Measurements from ENCODE around the gene ERLEC1.

The ERLEC1 gene, protein sequence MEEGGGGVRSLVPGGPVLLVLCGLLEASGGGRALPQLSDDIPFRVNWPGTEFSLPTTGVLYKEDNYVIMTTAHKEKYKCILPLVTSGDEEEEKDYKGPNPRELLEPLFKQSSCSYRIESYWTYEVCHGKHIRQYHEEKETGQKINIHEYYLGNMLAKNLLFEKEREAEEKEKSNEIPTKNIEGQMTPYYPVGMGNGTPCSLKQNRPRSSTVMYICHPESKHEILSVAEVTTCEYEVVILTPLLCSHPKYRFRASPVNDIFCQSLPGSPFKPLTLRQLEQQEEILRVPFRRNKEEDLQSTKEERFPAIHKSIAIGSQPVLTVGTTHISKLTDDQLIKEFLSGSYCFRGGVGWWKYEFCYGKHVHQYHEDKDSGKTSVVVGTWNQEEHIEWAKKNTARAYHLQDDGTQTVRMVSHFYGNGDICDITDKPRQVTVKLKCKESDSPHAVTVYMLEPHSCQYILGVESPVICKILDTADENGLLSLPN

DNA sequence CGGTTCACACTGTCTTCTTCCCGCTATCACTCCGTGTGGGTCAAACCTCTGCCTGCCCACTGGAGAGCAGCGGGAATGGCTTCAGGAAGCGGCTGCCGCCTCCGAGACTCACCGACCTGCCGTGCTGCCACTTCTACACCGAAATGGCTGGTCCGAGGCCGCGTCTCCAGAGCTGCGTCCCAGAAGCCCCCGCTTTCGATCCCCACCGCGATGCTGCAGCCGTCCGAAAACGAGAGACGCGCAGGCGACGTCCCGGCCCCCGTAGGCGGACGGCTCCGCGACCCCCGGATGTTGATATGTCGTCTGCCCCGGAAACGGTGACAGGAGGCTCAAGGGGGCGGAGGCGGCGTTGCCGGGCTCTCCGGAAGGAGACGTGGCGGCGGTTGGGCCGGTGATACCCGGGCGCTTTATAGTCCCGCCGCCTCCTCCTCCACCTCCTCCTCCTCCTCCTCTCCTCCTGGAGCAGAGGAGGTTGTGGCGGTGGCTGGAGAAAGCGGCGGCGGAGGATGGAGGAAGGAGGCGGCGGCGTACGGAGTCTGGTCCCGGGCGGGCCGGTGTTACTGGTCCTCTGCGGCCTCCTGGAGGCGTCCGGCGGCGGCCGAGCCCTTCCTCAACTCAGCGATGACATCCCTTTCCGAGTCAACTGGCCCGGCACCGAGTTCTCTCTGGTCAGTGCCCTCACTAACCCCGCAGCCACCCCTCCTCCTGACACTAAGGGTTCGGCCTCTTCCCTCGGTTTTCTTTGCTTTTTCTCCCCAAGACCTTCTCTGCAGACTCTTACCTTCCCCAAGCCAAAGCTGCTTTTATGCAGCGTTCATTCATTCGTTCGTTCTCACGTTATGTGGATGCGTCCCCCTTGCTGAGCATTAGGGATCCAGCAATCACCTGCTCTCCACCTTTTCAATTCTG, at the start of gene ERLEC1, which contains the start of gene ASB3:
Gene ERLEC1, plus strand, starts transcription at position 340 of the 909 bp plus-strand sequence. Its CDS starts 167 bp downstream, at position 507.
Gene ASB3, minus strand, starts transcription at position 249 of the 909 bp plus-strand sequence. CDS start 21,381 bp downstream, outside the sequence.
- peak within 1 kb of the TSS; percentile 75 for H3K27ac ChIP-seq (ENCODE audit: low read depth, low read length)
- H3K4me1 ChIP-seq (ENCODE audit: control insufficient read depth, insufficient read depth, low read length) = peaks cover 17% of the 10 kb centered on the region
- H3K4me3 ChIP-seq (ENCODE audit: low read length) = peak within 1 kb of the TSS; percentile 94
- H3K27me3 ChIP-seq (ENCODE audit: control insufficient read depth, insufficient read depth, low read length) = no peaks in the 10 kb centered on the region
- H3K9ac ChIP-seq (ENCODE audit: low read length) = peak within 1 kb of the TSS; percentile 63
- H3K36me3 ChIP-seq (ENCODE audit: control insufficient read depth, insufficient read depth, low read length) = no peaks in the 10 kb centered on the region

DNA sequence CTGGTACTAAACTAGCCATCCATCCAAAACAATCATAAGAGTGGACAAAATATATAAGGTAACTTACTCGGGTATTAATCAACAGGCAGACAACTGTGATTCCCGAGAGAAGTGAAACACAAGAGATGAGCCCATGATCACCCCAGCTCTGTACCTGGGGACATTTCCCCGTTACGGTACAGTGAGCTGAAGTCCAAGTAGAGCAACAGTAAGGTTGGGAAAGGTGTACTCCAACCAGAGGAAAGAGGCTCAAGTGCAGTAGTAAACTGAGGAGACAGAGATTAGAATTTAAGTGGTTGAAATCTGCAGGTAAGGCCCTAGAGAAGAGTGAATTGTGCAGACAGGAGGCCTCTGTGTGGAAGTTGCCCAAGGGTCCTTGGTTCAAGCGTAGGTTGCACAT, 49.8 kb upstream of the ERLEC1 start:
- Histone ChIP-seq H3K27ac (ENCODE audit: low read depth, low read length) (no peak overlapping the region), H3K4me3 (ENCODE audit: low read length) (no peak overlapping the region), H3K36me3 (ENCODE audit: control insufficient read depth, insufficient read depth, low read length) (peaks cover 2% of the 10 kb centered on the region), H3K9ac (ENCODE audit: low read length) (no peak overlapping the region), H3K27me3 (ENCODE audit: control insufficient read depth, insufficient read depth, low read length) (no peaks in the 10 kb centered on the region), H3K4me1 (ENCODE audit: control insufficient read depth, insufficient read depth, low read length) (no peaks in the 10 kb centered on the region)

DNA sequence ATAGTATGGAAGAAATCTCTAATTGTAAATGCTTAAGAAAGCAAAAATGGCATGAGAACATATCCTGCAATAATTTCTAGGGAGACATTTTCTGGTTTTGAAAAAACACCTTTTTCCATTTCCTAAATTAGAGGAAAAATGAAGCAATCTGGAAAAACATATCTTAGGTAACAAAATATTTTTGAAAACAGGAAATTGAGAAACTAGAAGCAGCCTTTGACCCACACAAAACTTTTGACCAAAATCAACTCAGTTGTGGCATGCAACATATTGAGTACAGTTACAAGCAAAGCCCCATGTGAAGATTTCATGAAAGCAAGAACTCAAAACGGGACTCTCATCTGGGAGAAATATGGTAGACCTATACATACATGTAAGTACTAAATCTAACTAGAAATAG, 47.8 kb upstream of the ERLEC1 start:
- no peak overlapping the region for H3K4me3 ChIP-seq (ENCODE audit: low read length)
- no peak overlapping the region for H3K9ac ChIP-seq (ENCODE audit: low read length)
- H3K4me1 ChIP-seq (ENCODE audit: control insufficient read depth, insufficient read depth, low read length) = no peaks in the 10 kb centered on the region
- no peak overlapping the region for H3K27ac ChIP-seq (ENCODE audit: low read depth, low read length)
- no peaks in the 10 kb centered on the region for H3K27me3 ChIP-seq (ENCODE audit: control insufficient read depth, insufficient read depth, low read length)
- peaks cover 2% of the 10 kb centered on the region for H3K36me3 ChIP-seq (ENCODE audit: control insufficient read depth, insufficient read depth, low read length)

DNA sequence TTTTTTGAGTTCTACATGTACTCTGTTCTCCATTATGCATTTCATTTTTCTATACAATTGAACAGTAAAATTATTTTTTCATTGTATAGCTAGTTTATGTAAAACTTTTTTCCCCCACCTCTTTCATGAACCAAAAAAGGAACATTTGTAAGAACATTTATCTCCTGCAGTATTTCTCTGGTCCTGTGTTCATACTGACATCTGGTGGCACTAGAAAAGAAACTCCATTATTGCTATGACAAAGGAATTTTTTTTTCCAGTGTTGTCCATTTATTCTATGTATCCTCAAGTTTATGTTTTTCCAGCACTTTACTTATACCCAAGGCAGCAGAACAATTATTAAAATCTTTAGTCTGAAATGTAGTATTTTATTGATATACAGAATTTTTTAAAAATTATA, 46.7 kb upstream of the ERLEC1 start:
- H3K36me3 ChIP-seq (ENCODE audit: control insufficient read depth, insufficient read depth, low read length) = peaks cover 2% of the 10 kb centered on the region
- H3K27me3 ChIP-seq (ENCODE audit: control insufficient read depth, insufficient read depth, low read length) = no peaks in the 10 kb centered on the region
- H3K9ac ChIP-seq (ENCODE audit: low read length) = no peak overlapping the region
- no peaks in the 10 kb centered on the region for H3K4me1 ChIP-seq (ENCODE audit: control insufficient read depth, insufficient read depth, low read length)
- H3K4me3 ChIP-seq (ENCODE audit: low read length) = no peak overlapping the region
- no peak overlapping the region for H3K27ac ChIP-seq (ENCODE audit: low read depth, low read length)

DNA sequence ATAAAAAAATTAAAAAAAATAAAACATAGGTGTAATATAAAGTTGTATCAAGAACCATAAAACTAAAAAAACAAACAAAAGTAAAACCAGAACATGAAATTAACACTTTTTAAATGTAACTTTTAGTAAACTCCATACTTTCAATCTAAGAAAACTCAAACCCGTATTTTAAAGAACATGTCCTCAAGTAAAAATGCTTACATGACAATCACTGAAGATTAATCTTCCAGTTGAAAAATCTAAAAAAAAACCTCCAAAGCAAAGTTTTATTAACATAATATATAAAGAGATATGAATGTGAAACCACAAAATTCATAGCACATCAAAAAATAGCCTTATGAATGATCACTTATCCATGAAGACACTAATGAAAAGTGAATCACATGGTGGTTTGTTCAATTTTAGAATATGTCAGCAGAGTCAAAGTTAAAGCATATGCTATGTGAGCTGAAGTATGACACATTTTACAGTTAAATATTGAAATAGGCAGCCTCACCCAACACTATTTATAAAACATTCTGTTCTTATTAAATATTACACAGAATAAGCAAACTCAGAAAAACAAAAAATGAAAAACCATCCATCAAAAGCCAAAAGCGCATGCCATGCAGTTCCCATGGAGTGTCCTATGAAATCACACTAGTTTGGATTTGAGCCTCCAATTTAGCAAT, 42.3 kb upstream of the ERLEC1 start:
- Histone ChIP-seq H3K4me1 (ENCODE audit: control insufficient read depth, insufficient read depth, low read length) (no peaks in the 10 kb centered on the region), H3K27me3 (ENCODE audit: control insufficient read depth, insufficient read depth, low read length) (no peaks in the 10 kb centered on the region), H3K27ac (ENCODE audit: low read depth, low read length) (no peak overlapping the region), H3K4me3 (ENCODE audit: low read length) (no peak overlapping the region), H3K36me3 (ENCODE audit: control insufficient read depth, insufficient read depth, low read length) (no peaks in the 10 kb centered on the region), H3K9ac (ENCODE audit: low read length) (no peak overlapping the region)

DNA sequence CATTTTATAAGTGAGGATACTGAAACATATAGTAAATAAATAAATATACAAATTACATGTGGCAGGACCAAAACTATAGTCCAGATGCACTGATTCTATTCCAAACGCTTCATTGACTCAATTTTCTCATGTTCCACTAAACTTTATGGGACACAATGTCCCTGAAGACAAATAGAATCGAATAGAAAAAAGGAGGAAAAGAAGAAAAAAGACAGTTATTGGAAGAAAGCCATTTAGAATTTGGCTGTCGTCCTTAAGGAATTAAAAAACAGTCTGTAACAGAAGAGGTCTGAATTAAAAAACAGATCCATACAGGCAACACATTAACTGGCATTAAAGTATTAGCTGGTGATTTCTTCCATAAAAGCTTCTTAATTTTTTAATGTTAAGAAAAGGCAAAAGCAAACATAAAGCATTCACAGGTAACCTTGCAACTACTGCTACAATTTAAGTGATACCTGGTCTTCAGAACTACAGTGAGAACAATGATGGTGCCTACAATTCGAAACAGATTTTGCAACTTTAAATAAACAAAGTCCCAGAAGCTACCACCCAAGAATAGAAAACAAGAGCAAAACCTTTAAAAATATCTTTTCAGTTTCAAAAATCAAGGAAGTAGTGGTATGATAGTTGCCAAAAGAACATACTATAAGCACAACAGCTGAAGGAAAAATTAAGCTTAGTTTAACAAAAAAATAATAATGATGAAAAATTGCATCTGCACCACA, 36.6 kb upstream of the ERLEC1 start:
- Histone ChIP-seq H3K36me3 (ENCODE audit: control insufficient read depth, insufficient read depth, low read length) (no peaks in the 10 kb centered on the region), H3K4me3 (ENCODE audit: low read length) (no peak overlapping the region), H3K9ac (ENCODE audit: low read length) (no peak overlapping the region), H3K27me3 (ENCODE audit: control insufficient read depth, insufficient read depth, low read length) (no peaks in the 10 kb centered on the region), H3K4me1 (ENCODE audit: control insufficient read depth, insufficient read depth, low read length) (no peaks in the 10 kb centered on the region), H3K27ac (ENCODE audit: low read depth, low read length) (no peak overlapping the region)

DNA sequence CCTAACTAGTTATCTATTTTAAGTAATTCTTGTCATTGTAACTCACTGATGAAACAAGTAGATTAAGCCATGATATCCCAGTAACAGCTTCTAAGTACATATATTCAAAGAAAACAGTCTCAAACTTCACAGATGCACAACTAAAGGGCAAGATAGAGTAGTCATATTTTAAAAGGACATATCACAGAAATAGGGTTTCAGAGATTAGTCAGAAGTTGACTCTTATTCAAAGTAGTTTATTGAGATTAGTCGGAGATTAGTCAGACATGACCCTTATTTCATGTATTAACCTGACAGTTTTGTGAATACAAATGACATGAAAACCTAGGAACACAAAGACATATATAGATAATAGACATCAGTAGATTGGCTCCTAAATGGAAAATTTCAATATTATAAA, 35.1 kb upstream of the ERLEC1 start:
- H3K27ac ChIP-seq (ENCODE audit: low read depth, low read length) = no peak overlapping the region
- H3K9ac ChIP-seq (ENCODE audit: low read length) = no peak overlapping the region
- H3K4me1 ChIP-seq (ENCODE audit: control insufficient read depth, insufficient read depth, low read length) = no peaks in the 10 kb centered on the region
- no peaks in the 10 kb centered on the region for H3K36me3 ChIP-seq (ENCODE audit: control insufficient read depth, insufficient read depth, low read length)
- no peak overlapping the region for H3K4me3 ChIP-seq (ENCODE audit: low read length)
- H3K27me3 ChIP-seq (ENCODE audit: control insufficient read depth, insufficient read depth, low read length) = no peaks in the 10 kb centered on the region

DNA sequence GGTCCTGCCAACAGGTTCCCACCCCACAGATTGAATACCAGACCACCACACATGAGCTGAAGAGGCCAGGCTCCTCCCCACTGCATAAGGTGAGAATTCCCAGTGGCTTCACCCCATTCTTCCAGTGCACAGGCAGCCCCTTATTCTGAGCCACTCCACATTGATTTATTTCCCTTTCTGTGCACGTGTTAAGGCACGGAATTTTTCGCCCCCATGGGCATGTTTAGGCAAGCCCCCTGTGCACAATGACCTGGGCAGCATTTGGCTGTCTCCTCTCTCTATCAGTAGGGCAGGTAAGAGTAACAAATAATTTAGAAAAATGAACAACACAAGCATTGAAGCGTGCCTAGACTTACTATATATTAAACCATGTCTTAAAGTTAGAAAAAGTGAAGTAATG, 34.5 kb upstream of the ERLEC1 start:
- Histone ChIP-seq H3K4me3 (ENCODE audit: low read length) (no peak overlapping the region), H3K4me1 (ENCODE audit: control insufficient read depth, insufficient read depth, low read length) (no peaks in the 10 kb centered on the region), H3K27ac (ENCODE audit: low read depth, low read length) (no peak overlapping the region), H3K36me3 (ENCODE audit: control insufficient read depth, insufficient read depth, low read length) (no peaks in the 10 kb centered on the region), H3K27me3 (ENCODE audit: control insufficient read depth, insufficient read depth, low read length) (no peaks in the 10 kb centered on the region), H3K9ac (ENCODE audit: low read length) (no peak overlapping the region)

DNA sequence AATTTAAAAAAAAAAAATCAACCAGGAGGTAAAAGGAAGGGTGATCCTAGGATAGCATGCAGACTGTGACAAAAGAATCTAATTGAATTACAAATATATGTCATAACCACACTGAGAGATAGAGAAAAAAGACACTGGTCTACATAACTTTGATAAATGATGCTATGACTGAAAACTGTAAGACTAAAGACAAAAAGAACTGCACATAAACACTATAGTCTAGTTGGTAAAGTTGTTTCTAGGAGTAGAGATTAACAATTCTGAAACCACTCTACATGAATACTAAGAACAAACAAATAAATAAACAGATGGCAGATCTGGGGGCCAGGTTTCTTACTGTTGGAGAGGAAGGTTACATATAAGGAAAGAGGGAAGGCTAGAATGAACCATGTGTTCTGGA, 33.8 kb upstream of the ERLEC1 start:
- Histone ChIP-seq H3K36me3 (ENCODE audit: control insufficient read depth, insufficient read depth, low read length) (no peaks in the 10 kb centered on the region), H3K9ac (ENCODE audit: low read length) (no peak overlapping the region), H3K27me3 (ENCODE audit: control insufficient read depth, insufficient read depth, low read length) (no peaks in the 10 kb centered on the region), H3K27ac (ENCODE audit: low read depth, low read length) (no peak overlapping the region), H3K4me3 (ENCODE audit: low read length) (no peak overlapping the region), H3K4me1 (ENCODE audit: control insufficient read depth, insufficient read depth, low read length) (no peaks in the 10 kb centered on the region)

DNA sequence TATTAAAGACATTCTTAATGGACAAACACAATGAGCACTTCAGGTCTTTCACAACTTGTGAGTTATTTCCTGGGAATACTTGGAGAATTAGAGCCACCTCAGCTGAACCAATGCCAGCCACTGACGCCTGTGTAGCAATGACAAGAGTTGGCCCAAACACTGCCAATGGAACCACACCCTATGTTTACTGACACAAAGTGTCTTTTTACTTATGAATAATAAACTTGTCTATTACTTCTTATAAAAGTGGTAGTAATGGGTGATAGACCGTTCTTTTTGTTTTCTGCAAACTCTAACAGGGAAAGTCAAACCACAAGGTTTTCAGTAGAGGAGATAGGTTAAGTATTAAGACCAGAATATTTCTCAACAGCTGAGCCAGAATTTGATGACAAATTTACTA, 31.7 kb upstream of the ERLEC1 start:
- H3K27me3 ChIP-seq (ENCODE audit: control insufficient read depth, insufficient read depth, low read length) = no peaks in the 10 kb centered on the region
- no peak overlapping the region for H3K27ac ChIP-seq (ENCODE audit: low read depth, low read length)
- no peaks in the 10 kb centered on the region for H3K4me1 ChIP-seq (ENCODE audit: control insufficient read depth, insufficient read depth, low read length)
- H3K9ac ChIP-seq (ENCODE audit: low read length) = no peak overlapping the region
- H3K36me3 ChIP-seq (ENCODE audit: control insufficient read depth, insufficient read depth, low read length) = peaks cover 2% of the 10 kb centered on the region
- no peak overlapping the region for H3K4me3 ChIP-seq (ENCODE audit: low read length)

DNA sequence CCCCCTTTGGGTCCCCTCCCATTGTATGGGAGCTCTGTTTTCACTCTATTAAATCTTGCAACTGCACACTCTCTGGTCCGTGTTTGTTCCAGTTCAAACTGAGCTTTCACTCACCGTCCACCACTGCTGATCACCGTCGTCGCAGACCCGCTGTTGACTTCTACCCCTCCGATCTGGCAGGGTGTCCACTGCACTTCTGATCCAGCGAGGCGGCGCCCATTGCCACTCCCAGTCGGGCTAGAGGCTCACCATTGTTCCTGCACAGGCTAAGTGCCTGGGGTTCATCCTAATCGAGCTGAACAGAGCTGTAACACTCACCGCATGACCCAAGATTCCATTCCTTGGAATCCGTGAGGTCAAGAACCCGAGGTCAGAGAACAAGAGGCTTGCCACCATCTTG, 30.2 kb upstream of the ERLEC1 start:
- Histone ChIP-seq H3K9ac (ENCODE audit: low read length) (no peak overlapping the region), H3K4me1 (ENCODE audit: control insufficient read depth, insufficient read depth, low read length) (no peaks in the 10 kb centered on the region), H3K27ac (ENCODE audit: low read depth, low read length) (no peak overlapping the region), H3K36me3 (ENCODE audit: control insufficient read depth, insufficient read depth, low read length) (peaks cover 2% of the 10 kb centered on the region), H3K27me3 (ENCODE audit: control insufficient read depth, insufficient read depth, low read length) (no peaks in the 10 kb centered on the region), H3K4me3 (ENCODE audit: low read length) (no peak overlapping the region)
